ENCODE results near the gene CHAT.

CHAT gene

DNA sequence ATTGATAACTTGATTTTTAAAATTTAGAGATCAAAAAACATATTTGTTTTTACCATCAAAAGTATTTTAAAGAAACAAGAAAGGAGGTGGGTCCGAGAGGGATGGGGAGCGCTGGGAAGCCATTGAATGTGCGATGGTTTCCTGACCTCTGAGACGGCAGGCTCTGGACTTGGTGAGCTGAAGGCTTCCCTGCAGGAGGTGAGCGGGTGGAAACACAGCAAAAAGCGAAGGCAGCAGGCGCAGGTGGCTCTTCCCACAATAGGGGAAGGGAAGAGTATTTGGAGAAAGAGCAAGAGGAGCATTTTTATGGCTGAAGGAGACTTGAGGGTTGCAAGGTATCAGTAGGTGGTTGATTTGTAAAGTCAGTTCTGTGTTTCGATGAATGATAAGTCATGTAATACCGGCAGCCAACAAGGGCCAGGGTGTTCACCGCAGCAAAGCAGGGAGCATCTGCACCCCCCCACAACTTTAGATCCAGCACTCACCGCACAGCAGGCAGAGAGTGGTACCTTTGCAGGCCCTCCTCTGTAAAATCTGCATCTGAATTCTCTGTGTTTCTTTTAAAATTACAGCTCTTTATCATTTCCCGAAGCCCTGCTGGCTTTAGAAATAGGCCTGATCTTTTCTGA, 76.2 kb downstream of the CHAT start:
- no peak for DNase-seq

DNA sequence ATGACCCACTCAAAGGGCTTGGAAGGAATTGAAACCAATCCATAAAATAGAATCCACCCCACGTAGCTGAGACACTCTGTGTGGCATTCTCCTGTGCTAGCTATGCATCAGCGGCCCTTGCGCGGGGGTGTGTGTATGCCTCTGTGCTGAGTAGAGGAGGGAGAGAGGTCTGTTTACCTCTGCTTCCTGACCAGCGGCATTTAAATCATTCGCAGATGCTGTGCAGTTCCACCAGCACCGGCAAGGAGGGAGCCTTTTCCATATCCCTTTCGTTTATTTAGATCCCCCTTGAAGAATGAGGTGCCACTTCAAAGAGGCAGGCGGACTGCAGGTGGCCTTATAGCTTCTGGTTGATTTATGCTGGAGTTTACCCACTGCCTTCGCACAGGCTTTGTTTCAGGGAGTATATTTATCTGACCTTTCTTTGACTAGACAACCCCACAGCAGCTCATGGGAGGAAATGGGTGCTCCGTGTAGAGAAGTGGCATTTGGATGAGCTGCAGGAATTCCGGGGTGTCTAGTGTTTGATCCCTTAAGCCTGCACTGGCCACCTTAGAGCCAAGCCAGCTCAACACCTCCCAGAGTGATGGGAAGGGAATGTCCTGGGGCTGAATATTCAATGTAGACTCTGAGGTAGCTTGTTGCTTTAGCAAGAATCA, 77.0 kb downstream of the CHAT start:
- no peak for DNase-seq

DNA sequence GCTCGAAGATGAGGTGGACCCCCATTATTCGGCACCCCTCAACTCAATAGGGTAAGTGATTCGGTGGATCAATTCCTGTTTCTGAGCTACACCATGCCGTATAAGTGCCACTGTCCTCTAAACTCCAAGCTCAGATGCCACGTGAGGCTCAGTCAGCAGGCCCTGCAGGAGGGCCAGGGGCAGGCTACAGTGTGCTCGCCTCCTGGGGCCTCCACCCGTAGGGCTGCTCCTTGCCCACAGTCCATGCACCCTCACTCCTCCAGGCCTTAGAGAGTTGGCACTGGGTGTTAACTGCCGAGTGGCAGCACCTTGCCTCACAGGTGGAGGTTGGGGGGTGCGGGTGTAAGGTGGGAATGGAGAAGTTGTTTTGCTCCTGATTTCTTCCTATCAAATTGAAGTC, 77.8 kb downstream of the CHAT start:
- no peak for DNase-seq

DNA sequence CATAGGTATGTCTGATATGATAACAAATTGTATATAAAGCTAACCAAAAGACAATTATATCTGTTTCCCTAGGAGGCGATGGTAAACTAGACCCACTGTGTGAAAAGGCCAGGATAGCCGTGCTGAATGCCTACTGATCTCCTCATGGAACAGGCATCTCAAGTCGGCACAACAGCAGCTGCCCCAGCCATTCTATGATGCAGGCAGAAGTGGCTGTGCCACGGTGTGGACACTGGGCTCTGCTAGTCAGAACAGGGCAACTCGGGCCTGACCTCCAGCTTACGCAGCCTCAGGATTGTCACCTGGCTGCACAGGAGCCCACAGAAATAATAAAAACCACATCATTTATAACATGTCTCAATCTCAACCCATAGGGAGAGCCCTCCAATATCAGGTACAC, 80.6 kb downstream of the CHAT start:
- DNase-seq: no peak

DNA sequence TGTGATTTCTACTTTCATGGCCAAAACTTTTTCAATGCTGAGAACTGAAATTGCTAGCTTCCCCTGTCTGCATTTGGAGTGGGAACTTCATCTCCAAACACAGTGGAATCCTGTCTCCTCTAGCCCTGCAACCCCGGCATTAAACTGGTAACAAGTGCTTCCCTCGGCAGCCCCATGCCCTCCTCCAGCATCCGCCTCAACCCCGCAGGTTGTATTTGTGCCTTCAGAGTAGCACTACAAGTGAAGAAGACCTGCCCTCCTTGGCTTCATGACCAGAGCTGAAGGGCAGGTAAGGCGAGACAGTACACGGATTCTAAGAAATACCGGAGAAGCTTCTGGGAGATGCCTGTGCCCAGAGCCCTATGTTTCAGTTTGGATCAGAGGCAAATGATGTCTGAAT, 82.5 kb downstream of the CHAT start:
- DNase-seq: no peak

DNA sequence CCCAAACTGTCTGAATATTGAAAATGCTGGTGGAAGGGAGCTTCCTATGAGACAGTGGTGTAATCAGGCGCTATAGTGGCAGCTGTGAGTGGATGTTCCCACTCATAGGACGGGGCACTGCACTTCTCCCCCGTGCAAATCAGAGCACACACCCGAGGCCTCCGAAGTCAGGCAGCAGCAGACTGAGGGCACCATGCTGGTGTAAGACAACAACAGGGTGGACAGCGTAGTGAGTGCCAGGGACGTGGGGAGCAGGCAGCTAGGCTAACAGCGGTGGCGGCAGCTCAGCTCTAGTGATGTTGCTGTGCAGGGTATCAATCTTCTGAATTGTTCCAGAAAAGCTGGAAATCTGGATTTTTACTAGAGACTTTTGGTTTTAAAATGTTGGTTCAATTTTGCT, 84.8 kb downstream of the CHAT start:
- no peak for DNase-seq

DNA sequence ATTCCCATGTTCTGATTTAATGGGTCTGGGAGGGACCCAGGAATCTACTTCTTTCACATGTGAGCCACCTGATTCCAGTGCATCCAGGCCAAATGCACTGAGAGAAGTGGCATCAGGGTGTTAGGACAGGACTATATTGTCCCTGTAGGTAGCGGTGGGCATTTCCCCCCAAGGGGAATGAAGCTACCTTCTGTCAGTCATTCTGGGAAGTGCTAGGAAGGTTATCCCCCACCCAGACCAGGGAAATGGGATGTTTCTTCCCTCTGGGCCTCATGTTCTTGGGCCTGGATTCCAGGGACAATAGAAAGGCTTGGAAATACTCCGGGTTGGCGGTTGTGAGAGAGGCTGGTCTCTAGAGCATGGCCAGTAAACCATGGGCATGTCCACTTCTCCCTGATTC, 86.4 kb downstream of the CHAT start:
- DNase-seq: no peak

DNA sequence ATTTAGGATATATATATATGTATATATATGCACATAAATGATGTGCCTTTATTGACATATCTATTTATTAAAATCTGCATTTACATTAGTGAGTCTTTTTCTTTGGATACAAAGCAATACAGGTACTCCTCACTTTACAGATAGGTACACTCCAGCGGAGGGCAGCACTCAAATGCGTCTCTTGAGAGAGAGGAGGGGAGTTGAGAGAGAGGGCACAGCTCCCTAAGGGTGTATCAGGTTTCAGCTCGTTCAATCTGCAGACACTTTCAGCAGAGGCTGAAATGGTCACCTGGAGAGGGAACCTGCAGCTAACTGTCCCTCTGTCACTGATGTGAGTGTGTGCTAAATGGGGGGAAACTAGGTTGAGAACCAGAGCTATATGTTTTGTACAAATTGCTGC, 87.2 kb downstream of the CHAT start:
- DNase-seq: no peak

DNA sequence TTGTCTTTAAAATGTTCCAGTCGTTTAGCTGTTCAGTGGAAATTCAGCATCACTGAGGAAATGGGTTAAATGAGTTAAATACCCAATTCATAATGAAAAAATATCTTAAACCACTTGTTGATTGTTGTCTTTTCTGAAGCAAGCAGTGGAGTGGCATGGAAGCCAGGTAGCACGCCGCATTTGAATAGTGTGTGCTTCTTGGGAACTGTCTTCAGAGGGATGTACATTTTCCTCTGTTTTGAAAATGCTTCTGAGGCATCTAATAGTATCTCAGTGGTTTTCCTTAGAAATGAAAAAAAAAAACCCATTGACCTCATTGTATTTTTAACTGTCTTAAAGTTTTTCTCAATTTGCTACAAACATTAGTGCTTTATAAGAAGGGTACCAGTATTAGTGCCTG, 93.7 kb downstream of the CHAT start:
- DNase-seq: no peak

DNA sequence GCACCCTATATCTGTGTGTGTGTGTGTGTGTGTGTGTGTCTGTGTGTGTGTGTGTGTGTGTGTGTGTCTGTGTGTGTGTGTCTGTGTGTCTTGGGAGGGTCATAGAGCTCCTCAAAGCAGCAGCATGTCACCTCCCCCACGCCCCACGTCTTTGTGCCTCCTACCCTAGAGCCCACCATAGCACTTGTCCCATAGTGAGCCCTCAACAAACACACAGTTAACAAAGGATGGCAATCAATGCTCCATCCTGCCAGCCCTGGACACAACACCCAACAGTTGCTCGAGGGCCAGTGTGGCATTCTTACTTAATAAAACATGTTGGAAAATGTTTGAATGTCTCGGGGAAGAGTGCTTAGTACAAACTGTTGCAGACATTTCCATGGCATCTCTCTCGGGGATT, 96.1 kb downstream of the CHAT start:
- DNase-seq: no peak

DNA sequence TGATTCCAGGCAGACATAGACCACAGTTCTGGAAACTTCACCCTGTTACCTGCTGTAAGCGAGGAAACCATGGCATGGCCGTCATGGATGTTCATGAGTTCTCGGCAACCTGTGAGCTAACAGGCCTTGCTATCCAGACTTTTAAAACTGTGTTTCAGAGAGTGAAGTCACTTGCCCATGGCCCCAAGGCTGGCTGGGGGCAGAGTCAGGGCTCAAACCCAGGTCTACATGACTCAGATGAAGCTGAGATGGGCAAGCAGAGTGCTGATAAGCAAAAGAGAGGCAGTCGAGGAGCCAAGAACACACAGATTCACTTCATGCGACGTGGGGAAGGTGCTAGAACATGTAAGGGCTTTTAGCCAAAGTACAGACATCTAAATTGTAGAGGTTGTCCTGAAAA, 97.1 kb downstream of the CHAT start:
- no peak for DNase-seq

DNA sequence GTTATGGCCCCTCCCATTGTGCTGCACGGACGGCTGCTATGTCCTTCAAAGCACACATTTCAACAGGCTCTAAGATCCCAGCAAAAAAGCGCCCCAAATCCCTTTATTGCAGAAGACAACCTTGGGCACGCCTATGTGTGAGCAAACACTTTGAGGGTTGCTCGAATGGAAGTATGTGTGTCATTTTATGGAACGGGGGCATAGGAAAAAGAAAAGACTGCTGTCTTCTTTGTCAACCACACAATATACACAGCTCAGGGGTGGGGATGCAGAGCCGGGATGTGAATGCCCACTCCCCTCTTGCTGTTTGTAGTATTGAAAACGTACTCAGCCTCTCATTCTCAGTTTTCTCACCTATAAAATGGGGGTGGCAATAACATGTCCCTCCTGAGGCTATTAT, 97.6 kb downstream of the CHAT start:
- DNase-seq: no peak

DNA sequence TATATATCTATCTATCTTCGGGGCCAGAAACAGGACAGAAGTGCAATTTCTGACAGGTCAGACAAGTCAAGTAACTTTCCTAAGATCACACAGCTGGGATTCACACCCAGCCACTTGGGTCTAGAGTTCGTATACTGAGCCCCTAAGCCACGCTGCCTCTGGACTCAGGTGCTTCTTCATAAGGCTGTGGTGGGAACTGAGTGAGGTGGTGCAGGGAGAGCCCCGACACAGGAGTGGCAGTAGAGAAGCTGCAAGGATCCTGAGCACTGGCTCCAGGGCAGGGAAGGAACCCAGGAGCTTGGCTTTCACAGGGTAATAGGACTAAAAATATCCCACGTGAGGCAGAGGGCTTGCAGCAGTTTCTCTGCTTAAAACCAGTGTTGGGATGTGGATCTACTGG, 99.4 kb downstream of the CHAT start:
- DNase-seq: no peak

Measured in activated naive CD4-positive, alpha-beta T cell treated with anti-CD3 and anti-CD28 coated beads, Interleukin-2, amount 50 U/mL, for 16 hours (primary cell).